Measurements from ENCODE around the gene SMAD5.

SMAD5 gene

GRCh38 chr5:136115183-136115865 lies 17.3 kb upstream of the SMAD5 start:
- DNase-seq = no peak

DNA sequence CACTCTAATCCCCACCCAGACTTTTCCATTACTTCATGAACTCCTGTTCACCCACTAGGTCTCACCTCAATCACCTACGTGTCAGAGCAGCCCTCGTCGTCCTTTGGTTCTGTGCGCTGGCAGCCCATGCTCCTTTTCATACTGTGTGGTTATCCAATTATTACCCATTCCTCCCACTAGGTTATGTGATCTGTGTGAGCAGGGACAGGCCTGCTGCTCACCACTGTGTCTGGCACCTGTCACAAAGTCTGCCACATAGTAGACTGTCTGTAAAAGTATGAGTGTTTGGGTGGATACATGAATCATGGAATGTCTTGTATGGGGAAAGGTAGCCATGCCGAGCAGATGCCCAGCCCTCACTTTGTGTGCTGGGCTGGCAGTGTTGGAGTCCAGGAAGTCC lies 12.1 kb upstream of the SMAD5 start:
- DNase-seq = no peak

DNA sequence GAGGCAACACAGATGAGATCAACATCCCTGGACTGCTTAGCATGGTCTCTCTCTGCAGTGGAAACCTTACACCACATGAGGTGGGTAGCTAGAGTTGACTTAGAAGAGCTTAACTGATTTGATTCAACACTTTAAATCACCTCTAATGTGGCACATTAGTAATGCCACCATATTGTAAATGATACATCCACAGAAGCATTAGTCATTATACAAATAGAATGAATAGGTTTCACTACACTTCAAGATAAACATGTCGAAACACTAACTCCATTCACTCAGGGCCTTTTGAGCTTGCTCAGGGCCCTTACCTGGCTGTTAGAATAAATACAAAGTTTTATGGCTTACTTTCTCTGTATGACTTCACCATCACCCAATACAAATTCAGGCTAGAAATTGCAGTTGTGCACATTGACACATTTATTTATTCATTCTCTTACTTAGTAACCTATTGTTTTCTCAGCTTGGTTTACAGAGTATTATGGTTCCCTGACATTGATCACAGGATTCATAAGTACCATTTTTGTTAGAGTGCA lies 9.3 kb upstream of the SMAD5 start:
- DNase-seq = peak; percentile 85

- no peak for DNase-seq
Measured at GRCh38 chr5:136127560-136127959, 5.1 kb upstream of the SMAD5 start.

GRCh38 chr5:136128481-136128880 lies 4.2 kb upstream of the SMAD5 start:
- DNase-seq = no peak

DNA sequence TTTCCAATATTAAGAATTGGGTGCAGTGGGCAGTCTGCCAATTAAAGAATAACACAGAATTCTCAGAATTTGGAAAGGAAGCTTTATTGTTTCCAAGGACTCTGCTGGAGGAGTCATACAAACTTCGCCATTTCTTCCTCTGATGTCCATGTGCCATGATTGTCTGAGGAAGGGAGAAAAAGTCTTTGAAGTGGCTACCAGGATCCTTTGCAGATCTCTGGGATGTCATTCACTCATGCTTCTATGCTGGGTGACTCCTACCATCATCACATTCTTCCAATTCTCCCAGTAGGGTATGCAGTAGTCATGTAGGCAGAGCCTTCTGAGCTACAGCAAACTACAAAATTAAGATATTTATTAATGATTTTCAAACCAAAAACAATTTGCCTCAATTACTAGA lies 3.2 kb upstream of the SMAD5 start:
- DNase-seq = no peak

DNA sequence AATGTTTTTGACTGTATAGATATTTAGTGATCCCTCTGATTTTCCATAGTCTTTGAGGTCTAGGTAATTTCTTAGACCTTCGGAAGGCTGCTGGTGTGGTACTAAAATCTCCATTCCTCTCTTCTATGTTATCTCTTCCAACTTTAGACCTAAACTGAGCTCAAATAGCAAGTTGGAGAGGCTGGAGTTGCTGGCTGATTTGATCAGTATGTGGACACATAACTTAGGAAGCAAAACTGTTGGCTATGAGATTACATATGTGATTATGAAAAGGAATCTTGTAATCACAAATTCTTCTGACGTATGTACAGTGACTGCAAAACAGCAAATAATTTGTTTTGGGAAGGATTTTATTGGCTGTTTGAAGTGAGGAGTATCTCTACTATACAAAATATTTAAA lies 2.1 kb upstream of the SMAD5 start:
- no peak for DNase-seq

GRCh38 chr5:136132087-136132486 lies 558 bp upstream of the SMAD5 start:
- no peak for DNase-seq

- peak; percentile 20 for DNase-seq
Measured at GRCh38 chr5:136133222-136133921, 727 bp downstream of the SMAD5 start.

GRCh38 chr5:136133922-136134379 lies 1.3 kb downstream of the SMAD5 start:
- DNase-seq = no peak

- no peak for DNase-seq
Measured at GRCh38 chr5:136134653-136135052, 2.0 kb downstream of the SMAD5 start.

DNA sequence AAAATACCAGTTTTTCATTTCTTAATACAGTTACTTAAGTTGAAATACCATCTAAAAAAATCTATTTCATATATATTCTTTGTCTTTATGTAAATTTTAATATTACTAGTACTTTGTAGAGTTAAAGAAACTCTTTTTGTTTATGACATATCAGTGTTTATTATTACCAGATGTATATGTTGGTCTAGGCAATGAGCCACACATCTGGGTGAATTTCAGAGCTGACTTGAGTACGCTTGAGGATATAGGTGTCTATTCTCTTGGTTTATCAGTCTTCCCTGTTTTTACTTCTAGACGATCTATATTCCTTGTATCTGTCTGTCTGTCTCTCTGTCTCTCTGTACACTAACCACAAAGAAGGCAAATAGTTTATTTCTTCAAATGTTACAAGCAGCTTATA lies 2.9 kb downstream of the SMAD5 start:
- no peak for DNase-seq

- no peak for DNase-seq
Measured at GRCh38 chr5:136137497-136138220, 5.0 kb downstream of the SMAD5 start.

DNA sequence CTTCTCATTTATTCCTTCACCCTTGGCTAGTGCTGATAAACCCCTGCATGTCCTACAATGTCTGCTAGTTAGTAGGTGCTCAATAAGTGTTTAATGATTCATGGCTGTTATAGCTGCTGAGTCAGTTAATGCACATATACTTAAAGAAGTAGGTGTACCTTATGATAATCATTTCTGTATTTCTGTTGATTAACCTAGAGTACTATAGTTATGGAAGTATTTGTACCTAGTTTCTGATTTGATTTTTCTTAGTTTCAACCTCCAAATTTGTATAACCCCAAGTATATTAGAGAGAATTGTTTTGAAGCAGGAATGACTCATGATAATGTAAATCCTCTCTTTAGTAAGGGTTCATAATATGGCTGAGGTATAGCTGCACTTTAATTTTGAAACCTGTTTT lies 8.9 kb downstream of the SMAD5 start:
- no peak for DNase-seq

DNA sequence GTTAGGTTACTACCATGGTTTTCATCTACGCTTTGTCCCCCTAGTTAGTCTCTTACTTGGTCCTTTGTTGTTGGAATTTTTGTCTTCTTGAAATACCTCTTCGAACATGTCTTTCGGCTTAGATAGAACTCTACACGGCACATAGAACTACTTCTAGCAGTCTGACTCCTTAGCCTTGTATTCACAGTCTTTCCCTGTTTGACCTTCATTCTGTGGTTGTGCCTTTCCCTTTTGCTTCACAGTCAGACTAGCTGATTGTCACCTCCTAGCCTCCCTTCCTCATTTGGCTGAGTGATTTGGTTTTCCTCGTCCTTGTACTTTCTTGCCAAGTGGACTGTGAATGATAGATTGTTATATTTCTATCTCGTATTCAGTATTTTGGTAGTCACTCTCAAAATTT lies 10.7 kb downstream of the SMAD5 start:
- DNase-seq = no peak

- DNase-seq = no peak
Measured at GRCh38 chr5:136143763-136144162, 11.1 kb downstream of the SMAD5 start.

- no peak for DNase-seq
Measured at GRCh38 chr5:136145030-136145429, 12.4 kb downstream of the SMAD5 start.

DNA sequence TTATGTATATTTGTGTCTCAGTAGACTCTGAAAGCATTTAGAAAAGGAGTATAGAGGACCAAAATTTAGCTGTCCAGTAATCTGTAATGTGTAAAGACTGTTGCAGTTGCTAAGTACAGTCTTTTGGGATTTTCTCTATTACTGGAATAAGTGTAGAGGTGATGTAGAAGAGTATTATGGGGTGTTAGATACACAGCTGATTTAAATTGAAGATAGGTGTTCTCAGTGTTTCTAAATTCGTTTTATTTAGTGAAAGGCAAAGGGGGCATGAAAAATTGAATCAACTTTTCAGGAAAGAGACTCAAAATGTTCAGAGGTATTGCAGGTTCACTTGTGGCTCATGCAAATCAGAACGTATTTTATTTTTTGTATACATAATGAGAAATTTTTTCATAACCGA lies 13.6 kb downstream of the SMAD5 start:
- no peak for DNase-seq

DNA sequence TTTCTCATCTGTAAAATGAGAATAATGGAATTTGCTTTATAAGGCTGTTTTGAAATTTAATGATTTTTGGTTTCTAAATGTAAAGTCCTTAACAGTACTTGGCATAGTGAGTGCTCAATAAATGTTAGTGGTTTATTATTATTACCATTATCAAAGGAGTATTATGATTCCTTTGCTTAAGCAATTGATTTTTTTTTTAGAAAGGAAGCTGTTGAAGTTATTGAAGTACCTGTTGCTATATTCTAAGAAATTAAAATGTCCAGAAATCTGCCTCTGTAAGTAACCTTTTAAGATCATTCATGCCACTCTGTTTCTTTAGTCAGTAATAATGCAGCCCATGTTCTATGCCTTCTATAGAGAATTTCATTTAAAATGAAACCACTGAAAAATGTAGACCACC lies 15.0 kb downstream of the SMAD5 start:
- no peak for DNase-seq

DNA sequence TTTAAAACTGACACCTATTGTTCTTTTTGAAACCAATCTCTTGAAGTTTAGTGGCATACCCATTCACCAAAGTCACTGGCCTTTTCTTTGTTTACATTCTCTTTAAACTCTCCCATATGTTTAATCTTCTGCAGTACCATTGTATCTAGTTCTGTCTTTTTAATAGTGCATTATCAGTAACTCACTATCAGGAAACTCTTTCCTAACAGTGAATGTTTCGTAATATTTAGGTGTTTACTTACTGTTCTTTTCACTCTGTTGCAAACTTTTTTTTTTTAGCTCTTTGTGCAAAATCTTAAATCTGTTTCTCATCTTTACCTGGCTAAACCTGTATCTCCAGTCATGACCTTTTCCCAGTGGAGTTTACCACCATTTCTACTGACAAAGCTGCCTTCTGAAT lies 17.2 kb downstream of the SMAD5 start:
- DNase-seq = no peak

GRCh38 chr5:136153581-136154236 lies 21.1 kb downstream of the SMAD5 start:
- no peak for DNase-seq

DNA sequence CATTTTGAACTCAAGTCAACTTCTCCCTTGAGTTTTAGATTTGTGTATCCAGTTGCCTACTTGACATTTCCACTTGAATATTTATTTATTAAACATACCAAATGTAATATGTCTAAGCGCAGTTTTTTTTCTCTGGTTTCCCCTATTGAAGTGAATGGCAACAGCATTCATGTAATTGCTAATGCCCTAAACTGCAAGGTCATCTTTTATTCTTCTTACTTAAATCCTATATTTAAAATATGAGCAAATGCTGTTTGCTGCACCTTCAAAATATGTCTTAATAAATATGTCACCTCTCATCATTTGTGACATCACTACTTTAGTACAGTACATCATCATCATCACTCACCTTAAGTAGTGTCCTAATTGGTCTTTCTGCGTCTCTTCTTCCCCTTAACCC lies 22.4 kb downstream of the SMAD5 start:
- DNase-seq = no peak

- DNase-seq = no peak
Measured at GRCh38 chr5:136155761-136156160, 23.1 kb downstream of the SMAD5 start.
